Measurements from ENCODE around the gene GDA.

DNA sequence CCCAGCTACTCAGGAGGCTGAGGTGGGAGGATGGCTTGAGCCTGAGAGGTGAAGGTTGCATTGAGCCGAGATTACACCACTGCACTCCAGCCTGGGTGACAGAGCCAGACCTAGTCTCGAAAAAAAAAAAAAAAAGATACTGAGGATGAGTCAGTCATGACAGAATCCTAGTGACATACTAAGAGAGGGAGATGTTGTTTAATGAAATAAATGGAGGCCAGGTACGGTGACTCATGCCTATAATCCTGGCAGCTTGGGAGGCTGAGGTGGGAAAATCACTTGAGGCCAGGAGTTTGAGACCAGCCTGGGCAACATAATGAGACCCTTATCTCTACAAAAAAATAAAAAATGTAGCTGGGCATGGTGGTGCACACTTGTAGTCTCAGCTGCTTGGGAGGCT, 108.6 kb downstream of the GDA start:
- TF ChIP-seq CTCF (IDR thresholded peaks at IDR 0.05; ENCODE audit: low read depth, low read length) (no peak), EZH2phosphoT487 (IDR thresholded peaks at IDR 0.05; ENCODE audit: low read depth) (no peak)
